ENCODE measurements around the gene ALDH9A1.
"Not testable (repeated sequence)": the region's sequence is repeated elsewhere in the genome, so short reads cannot be mapped to it uniquely, and the experiment has no call there.

ALDH9A1 gene

GRCh38 chr1:165686971-165687433, 11.4 kb downstream of the ALDH9A1 start:
- no peak for DNase-seq (ENCODE audit: low read depth in 2 of 2)

- no peak for DNase-seq (ENCODE audit: low read depth in 2 of 2)
Measured at GRCh38 chr1:165686121-165686970, 12.0 kb downstream of the ALDH9A1 start.

- DNase-seq (ENCODE audit: low read depth in 2 of 2) = no peak
Measured at GRCh38 chr1:165683848-165684485, 14.4 kb downstream of the ALDH9A1 start.

- not testable (repeated sequence) for DNase-seq (ENCODE audit: low read depth in 2 of 2)
Measured at GRCh38 chr1:165680773-165681172, 17.6 kb downstream of the ALDH9A1 start.

- no peak for DNase-seq (ENCODE audit: low read depth in 2 of 2)
Measured at GRCh38 chr1:165680303-165680702, 18.1 kb downstream of the ALDH9A1 start.

GRCh38 chr1:165679282-165680036, 18.9 kb downstream of the ALDH9A1 start:
- no peak for DNase-seq (ENCODE audit: low read depth in 2 of 2)

- DNase-seq (ENCODE audit: low read depth in 2 of 2) = no peak
Measured at GRCh38 chr1:165678509-165678908, 19.9 kb downstream of the ALDH9A1 start.

- DNase-seq (ENCODE audit: low read depth in 2 of 2) = no peak
Measured at GRCh38 chr1:165675794-165676193, 22.6 kb downstream of the ALDH9A1 start.

GRCh38 chr1:165674599-165674998, 23.8 kb downstream of the ALDH9A1 start:
- no peak for DNase-seq (ENCODE audit: low read depth in 2 of 2)

- no peak for DNase-seq (ENCODE audit: low read depth in 2 of 2)
Measured at GRCh38 chr1:165671526-165671925, 26.8 kb downstream of the ALDH9A1 start.

GRCh38 chr1:165668184-165668583, 30.2 kb downstream of the ALDH9A1 start:
- no peak for DNase-seq (ENCODE audit: low read depth in 2 of 2)

- no peak for DNase-seq (ENCODE audit: low read depth in 2 of 2)
Measured at GRCh38 chr1:165666152-165666825, 32.1 kb downstream of the ALDH9A1 start.

GRCh38 chr1:165662186-165662585, 36.2 kb downstream of the ALDH9A1 start:
- DNase-seq (ENCODE audit: low read depth in 2 of 2) = no peak

- no peak for DNase-seq (ENCODE audit: low read depth in 2 of 2)
Measured at GRCh38 chr1:165661703-165662102, 36.7 kb downstream of the ALDH9A1 start.

- no peak for DNase-seq (ENCODE audit: low read depth in 2 of 2)
Measured at GRCh38 chr1:165659581-165659895, 38.8 kb downstream of the ALDH9A1 start.

GRCh38 chr1:165658766-165659580, 39.4 kb downstream of the ALDH9A1 start:
- not testable (repeated sequence) for DNase-seq (ENCODE audit: low read depth in 2 of 2)

GRCh38 chr1:165650981-165651625, 47.3 kb downstream of the ALDH9A1 start:
- DNase-seq (ENCODE audit: low read depth in 2 of 2) = no peak

- no peak for DNase-seq (ENCODE audit: low read depth in 2 of 2)
Measured at GRCh38 chr1:165648919-165649572, 49.3 kb downstream of the ALDH9A1 start.

GRCh38 chr1:165647970-165648369, 50.4 kb downstream of the ALDH9A1 start:
- DNase-seq (ENCODE audit: low read depth in 2 of 2) = no peak

- DNase-seq (ENCODE audit: low read depth in 2 of 2) = no peak
Measured at GRCh38 chr1:165647517-165647916, 50.8 kb downstream of the ALDH9A1 start.

Data from stimulated activated CD8-positive, alpha-beta memory T cell treated with anti-CD3 and anti-CD28 coated beads, Interleukin-7, amount 100 ng/mL, for 1 hour (primary cell).